Fibroblast of skin of right biceps (primary cell): ENCODE results near the gene FLCN.

Source experiments
- DNase-seq: peaks from one replicate; pipeline ENCODE4 v3.0.0-alpha.2; 2013

The FLCN gene

DNA sequence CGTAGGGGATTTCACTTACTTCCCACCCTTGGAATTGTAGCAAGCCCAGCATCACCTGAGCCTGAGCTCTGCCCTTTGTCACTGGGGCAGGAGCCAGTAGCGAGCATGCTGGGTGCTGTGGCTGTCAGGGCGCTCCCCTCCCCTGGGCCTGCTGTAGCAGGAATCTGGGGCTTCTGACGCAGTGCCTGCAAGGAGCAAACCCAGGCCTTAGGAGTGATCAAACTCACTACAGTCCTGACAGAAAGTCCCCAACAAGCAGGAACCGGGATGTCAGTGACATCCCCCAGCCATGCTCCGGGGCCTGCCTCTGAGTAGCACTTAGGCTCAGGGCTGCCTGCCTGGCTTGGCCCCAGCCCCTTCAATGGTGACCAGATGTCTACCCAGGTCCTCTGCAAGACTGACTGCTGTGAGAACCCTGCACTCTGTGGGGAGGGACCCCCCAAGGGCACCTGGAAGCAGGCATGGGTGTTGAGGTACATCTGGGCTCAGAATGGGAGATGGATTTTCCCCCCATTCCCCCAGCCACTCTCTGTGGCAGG lies 54.3 kb downstream of the FLCN start:
- DNase-seq: no peak

DNA sequence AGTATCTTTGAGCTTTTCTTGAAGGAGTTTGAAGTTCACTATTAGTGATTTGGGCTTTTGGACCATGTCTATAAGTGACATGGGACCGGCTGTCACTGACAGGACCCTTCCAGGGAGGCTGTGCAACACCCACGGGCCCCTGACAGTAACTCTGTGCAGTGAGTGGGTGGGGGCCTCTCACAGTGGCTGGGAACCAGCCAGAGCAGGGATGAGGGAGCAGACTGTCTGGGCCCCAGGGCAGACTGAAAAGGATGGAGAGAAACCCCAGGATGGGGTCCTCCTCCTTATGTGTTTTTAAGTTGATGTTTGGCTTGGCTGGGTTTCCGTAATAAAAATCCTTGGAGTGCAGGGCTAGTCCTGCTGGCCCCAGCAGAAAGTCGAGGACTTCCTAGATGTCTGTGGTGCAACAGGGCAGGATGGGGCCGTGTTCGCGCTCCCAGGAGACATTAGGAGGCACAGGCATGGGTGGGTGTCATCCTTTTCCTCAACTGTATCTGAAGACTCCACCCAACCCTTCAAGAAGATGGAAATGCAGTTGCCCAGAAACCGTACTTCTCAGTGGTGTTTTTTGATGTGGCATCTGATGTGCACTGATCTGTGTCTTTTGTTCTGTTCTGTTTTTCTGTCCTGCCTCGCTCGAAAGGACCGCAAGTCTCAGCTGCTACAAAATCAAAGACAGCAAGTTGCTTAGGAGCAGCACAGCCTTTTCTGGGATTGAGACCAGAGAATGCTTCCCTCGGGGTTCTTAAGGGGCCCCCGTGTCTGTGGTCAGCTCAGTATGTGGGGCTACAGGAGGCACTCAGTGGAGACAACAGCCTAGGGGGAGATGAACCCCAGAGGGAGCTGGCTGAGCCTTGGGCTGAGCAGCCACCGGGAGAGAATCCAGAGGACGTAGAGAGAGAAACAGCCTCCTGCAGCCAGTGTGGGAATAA lies 55.0 kb downstream of the FLCN start:
- no peak for DNase-seq

DNA sequence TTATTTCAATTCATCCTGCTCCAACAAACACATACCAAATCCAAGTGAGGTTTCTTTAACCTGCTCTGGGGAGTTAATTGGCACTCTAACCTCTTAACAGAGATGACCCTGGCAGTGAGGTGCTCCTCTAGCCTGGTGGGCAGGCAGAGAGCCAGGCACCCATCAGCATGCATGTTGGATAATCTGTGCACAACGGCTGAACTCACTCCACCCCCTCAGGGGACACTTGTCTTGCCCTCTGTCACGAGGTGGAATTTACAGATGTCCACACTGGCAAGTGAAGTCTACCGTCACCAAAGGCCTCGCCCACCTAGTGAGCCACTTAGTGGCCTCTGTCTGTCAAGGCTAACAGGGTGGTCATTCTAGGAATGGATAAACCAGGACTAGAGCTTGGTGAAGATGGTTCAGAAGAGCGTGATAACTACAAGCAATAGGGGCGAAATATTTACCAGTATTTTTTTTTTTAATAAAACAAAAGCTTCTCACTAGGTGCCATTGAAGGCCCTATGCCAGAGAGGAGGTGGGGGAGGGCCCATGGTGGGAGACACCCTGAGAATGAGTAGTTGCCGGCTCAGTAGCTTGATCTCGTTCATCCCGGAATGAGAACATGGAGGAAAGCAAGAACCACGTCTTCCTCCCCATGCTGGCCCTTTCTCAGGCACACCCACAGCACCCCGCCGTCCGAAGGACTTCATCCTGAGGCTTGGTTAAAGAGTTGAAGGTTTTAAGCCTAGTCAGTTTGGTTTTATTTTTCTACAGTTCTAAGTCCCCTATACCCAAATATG lies 56.0 kb downstream of the FLCN start:
- DNase-seq: no peak

DNA sequence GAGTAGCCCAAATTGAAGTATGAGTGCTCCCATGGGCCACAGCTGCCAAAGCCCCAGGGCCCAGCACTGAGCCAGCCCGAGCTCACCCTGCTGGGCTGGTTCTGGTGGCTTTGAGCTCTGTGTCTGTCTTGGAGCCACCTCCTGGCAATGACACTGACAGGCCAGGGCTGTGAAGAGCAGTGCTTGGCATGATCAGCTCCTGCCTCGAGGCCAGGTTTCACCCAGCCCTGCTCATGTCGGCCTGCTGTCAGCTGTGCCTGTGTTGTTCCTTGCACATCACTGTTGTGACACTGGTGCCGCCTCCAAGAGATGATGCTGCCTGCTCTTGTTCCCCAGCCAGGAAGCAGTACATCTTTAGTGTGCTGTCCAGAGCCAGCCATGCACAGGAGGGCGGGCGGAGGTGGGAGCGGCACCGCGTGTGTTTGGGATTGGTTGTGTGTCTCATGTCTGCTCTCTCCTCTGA lies 56.8 kb downstream of the FLCN start:
- no peak for DNase-seq

DNA sequence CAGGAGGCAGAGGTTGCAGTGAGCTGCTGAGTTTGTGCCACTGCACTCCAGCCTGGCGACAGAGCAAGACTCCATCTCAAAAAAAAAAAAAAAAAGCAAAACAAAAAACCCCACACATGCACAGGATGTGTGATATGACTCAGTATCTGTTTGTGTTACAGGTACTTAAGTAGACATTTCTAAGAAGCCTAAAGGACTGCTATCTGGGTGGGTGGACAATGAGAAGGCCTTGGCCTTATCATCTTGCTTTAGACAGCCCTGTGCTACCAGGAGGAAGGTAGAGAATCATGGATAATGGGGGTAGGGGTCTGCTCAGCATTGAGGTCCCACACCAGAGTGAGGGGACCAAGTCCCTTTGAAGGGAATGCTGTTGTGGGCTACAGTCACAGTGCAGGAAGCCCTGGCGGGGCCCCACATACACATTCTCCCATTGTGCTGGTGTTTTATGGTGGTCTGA lies 57.6 kb downstream of the FLCN start:
- DNase-seq: no peak

DNA sequence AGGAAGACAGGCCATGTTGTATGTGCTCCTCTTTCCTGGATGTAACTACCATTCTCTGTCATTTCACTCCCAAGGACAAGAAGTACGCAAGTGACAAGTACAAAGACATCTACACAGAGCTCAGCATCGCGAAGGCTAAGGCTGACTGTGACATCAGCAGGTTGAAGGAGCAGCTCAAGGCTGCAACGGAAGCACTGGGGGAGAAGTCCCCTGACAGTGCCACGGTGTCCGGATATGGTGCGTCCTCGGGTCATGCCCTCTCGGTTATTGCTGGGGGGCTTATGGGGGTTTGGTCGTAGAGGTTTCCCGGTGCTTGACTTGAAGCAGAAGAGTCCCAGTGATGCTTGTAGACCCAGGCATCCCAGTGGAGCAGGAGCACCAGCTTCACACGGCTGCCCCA lies 59.8 kb downstream of the FLCN start:
- no peak for DNase-seq

DNA sequence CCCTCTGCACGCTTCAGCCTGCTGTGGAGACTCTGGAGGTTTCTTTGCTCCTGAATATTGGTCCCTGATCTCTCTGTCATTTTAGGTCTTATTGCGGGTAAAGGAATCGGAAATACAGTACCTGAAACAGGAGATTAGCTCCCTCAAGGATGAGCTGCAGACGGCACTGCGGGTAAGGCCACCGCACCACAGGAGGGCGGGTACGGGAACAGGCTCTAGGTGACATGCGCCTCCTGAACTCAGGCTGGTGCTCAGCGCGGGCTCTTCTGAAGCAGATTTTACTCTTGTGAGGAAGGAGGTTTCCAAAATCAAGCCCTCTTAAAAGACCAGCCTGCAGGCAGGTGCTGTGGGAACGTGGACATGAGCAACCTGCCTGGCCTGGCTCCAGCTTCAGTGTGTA lies 60.6 kb downstream of the FLCN start:
- no peak for DNase-seq

DNA sequence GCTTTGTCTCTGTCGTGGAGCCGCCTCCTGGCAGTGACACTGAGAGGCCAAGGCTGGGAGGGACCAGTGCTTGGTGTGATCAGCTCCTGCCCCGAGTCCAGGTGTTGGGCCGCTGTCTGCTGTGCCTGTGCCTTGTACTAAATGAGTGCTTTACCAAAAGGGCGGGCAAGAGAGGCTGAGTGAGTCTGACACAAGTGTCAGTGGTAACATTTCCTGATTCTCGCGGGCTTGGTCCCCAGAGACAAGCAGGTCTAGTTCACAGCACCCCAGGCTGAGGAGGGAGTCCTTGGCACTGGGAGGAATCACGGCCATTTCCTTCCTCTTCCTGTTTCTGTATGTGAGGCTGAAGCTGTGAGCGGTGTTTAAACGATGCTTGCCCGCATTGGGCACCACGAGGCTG lies 61.1 kb downstream of the FLCN start:
- no peak for DNase-seq

DNA sequence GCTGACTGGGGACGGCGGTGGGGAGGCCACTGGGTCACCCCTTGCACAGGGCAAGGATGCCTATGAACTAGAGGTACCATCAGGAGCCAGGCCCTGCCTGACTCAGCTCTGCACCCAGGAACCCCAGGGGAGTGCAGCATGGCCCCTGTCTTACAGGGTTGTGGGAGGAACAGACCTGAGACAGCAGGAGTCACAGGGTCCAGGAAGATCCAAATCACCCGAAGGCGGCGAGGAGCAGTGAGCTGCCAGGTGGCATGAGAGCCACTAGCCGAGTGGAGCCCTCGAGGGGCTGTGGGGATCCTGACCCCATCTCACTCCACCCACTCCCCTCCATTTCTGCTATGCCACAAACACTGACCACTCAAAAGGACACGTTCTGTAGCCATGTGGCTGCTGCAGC lies 61.6 kb downstream of the FLCN start:
- no peak for DNase-seq

DNA sequence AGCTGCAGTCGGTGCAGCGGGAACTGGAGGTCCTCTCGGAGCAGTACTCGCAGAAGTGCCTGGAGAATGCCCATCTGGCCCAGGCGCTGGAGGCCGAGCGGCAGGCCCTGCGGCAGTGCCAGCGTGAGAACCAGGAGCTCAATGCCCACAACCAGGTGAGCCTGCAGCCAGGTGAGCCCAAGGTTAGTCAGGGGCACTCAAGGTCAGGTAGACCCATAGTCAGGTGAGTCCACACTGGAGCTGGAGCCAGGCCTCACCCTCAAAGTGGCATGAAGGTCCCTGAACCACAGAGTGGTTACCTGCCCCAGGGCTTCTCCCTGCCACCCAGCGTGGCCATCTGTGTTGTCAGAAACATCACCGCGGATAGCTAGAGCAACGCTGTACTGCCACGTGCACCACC lies 63.0 kb downstream of the FLCN start:
- no peak for DNase-seq

DNA sequence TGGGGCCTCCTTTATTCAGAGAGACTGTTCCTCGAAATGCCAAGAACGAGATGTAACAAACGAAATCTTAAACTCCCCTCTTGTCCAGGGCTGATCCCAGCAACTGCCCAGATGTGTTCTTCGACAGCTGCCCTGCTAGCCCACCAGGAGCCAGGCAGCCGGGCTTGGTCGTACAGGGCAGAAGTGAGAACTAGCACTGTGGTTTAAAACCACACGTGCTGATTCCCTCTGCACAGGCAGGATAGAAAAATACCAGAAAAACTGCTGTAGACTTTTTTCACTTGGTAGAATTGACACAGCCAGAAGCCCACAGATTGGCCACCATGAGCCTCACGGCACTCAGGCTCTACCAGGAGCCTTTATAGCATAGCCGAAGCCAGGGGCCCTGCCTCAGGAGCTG lies 64.0 kb downstream of the FLCN start:
- DNase-seq: no peak

DNA sequence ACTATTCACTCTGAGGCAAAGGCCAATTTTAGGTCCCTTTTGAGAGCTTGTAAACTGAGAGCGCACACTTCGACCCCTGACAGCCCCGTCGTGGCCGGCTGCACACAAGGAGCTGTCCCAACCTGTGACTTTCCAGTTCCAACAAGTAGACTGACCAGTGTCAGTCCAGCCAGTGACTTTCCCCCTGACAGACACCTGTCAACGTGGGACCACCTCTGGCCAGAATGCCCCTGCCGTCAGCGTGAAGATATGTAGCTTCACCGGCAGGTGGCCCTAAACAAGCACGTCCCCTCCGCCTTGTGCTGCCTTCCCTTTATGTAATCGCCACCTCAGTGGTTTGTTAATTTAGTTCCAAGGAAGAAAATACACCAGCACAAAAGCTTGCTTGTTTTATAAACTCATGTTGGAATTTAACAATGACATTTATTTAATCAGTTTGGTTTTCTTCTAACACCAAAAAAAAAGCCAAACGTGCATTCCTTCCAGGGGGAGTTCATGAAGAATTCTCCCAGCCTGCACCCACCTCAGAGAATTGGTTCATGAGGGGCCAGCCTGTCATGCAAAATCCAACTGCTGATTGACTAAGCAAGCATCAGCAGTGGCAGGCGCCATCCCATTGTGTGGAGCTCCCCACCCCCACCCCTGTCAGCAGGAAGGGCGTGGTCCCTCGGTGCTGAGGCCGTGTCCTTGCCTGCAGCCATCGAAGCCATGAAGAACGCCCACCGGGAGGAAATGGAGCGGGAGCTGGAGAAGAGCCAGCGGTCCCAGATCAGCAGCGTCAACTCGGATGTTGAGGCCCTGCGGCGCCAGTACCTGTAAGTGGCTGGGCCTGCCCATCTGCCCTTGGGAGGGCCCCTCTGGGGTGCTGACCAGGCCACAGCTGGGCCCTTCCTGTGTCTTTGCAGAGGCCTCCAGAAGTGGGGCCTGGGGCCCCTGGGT lies 64.7 kb downstream of the FLCN start:
- DNase-seq: no peak

DNA sequence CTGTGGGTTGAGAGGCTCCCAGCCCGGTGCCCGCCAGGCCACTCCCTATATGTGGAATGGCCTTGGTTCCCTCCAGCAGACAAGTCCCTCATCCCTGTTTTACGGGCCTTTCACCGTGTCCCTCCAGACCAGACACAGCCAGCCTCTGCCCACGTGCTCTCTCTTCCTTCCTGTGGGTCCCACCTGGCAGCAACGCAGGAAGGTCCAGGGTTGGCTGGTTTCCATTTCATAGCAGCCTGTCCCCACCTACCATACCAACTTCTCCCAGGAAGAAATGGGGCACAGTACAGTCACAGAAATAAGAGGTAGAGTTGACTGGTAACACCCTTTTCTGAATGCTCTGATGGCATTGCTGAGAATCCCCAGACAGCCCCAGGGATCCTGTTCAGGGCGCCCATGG lies 65.8 kb downstream of the FLCN start:
- no peak for DNase-seq

DNA sequence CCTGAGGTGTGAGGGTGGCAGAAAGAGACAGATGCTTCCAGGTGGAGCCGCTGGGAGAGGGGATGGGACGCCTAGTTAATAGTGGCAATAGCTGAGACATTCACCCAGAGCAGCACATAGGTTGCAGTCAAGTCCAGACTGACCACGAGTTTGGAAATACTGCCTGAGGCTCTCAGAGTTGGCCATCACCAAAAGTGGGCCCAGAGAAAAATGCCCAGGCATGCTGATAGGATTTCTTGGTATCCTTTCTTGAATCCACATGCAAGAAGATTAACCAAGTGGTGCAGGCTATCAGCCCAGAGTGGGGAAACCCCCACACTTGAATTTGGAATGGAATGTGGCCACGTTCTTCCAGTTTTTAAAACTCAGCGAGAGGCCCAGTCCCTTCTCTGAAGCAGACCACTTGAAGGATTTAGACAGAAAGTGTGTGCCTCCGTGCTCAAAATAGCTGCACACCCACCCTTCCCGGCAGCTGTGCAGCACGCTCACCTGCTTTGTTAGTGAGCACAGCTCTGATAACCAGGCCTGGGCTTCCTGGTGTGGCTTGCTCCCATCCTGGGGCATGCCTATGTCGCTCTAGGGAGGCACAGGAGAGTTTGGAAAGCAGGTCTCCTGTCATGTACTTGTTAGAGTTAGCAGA lies 66.5 kb downstream of the FLCN start:
- no peak for DNase-seq

DNA sequence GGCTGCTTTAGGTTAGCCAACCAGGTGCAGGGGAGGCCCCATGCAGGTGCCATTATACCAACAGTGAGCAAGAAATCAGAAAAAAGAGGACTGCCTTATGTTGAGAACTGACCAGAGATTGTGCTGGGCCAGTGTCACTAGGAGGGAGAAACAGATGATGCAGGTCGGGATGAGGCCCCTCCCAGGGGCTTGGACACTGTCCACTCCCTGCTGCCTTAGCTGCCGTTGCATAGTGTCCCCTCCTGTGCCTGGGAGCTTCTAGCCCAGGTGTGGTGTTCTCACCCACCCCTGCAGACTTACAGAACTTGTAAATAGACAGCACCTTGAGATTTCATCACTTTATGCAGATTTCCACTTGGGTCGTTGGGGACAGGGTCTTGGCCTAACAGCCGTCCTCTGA lies 67.6 kb downstream of the FLCN start:
- no peak for DNase-seq

DNA sequence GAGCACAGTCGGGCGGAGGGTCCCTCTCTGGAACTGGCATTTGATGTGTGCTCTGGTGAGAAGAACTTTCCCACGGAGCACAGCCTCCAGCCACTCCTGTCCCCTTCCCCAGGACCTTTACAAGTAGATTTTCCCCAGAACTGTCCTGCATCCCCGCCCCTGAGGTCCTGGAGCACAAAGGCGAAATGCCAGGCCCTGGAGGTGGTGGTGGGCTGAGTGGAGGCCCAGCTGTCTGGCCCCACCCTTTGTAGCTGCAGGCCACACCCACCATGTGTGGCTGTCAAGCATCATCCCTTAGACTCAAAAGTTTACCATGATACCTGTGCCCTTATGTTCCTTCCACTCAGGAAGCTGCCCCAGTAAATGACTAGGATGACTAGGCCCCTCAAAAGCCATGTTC lies 68.6 kb downstream of the FLCN start:
- DNase-seq: no peak

DNA sequence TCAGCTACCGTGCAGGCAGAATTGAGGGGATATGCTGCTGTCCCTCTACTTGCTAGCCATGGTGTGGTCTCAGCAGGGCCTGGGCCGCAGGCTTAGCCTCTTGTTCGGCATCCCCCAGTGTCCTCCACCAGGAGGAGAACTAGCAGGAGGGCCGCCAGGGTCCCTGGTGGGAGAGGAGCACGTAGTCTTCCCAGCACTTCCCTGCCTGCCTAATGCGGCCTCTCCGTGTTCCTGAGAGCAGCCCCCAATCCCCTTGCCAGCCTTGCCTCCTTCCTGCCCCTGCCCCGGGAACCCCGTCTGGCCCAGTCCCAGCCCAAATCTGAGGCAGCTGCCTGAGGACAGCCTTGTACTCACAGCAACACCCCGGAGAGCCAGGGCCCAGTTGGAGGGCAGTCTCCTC lies 69.0 kb downstream of the FLCN start:
- no peak for DNase-seq

DNA sequence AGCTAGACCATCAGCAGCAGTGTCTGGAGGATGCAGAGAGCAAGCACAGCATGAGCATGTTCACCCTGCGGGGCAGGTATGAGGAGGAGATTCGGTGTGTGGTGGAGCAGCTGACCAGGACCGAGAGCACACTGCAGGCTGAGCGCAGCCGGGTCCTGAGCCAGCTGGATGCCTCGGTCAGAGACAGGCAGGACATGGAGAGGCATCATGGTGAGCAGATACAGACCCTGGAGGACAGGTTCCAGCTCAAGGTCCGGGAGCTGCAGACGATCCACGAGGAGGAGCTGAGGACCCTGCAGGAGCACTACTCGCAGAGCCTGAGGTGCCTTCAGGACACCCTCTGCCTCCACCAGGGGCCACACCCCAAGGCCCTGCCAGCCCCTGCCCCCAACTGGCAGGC lies 69.6 kb downstream of the FLCN start:
- no peak for DNase-seq

DNA sequence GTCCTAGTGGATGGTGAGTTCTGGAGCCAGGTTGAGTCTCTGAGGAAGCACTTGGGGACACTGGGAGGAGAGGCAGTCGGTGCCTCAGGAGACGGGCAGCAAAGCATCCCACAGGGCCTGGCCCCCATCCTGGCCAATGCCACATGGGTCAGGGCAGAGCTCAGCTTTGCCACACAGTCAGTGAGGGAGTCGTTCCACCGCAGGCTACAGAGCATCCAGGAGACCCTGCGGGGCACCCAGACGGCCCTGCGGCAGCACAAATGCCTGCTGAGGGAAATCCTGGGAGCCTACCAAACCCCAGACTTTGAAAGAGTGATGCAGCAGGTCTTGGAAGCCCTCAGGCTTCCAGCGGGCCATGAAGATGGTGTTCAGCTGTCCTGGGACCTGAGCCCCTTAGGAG lies 70.5 kb downstream of the FLCN start:
- DNase-seq: no peak

DNA sequence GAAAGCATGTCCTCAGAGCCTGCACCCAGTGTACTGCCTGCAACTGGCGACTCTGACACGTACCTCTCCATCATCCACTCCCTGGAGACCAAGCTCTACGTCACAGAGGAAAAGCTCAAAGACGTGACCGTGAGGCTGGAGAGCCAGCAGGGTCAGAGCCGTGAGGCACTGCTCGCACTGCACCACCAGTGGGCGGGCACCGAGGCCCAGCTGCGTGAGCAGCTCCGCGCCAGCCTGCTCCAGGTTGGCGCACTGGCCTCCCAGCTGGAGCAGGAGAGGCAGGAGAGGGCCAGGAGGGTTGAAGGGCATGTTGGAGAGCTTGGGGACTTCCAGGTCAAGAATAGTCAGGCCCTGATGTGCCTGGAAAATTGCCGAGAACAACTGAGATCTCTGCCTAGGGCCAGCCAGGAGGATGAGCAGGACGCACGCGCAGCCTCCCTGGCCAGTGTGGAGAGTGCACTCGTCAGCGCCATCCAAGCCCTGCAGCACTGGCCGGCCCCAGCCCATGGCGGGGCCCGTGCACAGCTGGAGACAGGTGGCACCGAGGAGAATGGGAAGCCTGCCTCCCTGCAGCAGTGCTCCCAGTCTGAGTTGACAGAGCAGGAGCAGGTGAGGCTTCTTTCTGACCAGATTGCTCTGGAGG lies 71.2 kb downstream of the FLCN start:
- no peak for DNase-seq

DNA sequence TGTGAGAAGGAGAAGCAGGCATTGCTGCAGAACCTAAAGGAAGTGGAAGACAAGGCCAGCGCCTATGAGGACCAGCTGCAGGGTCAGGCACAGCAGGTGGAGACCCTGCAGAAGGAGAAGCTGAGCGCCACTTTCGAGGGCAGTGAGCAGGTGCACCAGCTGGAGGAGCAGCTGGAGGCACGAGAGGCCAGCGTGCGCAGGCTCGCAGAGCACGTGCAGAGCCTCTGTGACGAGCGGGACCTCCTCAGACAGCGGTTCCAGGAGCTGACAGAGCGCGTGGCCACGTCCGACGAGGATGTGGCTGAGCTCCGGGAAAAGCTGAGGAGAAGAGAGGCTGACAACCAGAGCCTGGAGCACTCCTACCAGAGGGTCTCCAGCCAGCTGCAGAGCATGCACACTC lies 72.3 kb downstream of the FLCN start:
- DNase-seq: no peak

DNA sequence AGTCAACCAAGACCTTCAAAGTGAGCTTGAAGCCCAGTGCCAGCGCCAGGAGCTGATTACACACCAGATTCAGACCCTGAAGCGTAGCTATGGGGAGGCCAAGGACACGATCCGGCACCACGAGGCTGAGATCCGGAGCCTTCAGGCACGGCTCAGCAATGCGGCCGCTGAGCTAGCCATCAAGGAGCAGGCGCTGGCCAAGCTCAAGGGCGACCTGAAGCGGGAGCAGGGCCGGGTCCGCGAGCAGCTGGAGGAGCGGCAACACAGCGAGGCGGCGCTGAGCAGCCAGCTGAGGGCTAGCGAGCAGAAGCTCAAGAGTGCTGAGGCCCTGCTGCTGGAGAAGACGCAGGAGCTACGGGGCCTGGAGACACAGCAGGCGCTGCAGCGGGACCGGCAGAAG lies 72.8 kb downstream of the FLCN start:
- no peak for DNase-seq
